ENCODE results near the gene DOCK9.

DNA sequence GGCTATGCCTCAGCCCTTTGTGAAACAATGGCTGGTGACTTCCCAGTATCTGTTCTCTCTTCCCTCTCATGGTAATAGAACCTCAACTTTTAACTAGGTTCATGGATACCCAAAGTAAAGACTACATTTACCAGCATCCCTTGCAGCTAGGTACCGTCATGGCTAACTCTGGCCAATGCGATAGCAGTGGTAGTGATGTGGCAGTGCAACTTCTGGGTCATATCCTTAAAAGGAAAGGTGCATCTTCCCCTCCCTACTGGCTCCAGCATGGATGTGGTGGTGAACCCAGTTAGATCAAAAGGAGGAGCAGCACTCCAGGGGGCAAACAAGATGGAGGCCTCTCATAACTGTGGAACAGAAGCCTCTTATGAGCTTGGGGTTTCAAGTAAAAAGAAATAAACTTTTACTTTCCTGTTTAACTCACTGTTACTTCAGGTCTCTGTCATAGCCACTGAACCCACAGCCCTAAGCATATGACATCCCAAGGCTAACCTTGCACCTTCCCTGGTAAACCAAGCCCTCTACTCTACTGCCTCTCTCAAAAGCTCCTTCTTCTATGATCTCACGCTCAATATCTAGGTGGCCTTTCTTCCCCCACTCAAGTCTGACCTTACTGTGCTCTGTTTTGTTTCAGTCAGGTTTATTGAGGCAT, 104.4 kb downstream of the DOCK9 start:
- TF ChIP-seq CTCF (IDR thresholded peaks at IDR 0.05), result no peak
- TF ChIP-seq EP300 (IDR thresholded peaks at IDR 0.05), result no peak
- TF ChIP-seq POLR2AphosphoS5 (IDR thresholded peaks at IDR 0.05), result no peak
- no peak for TF ChIP-seq POLR2A (IDR thresholded peaks at IDR 0.05)

Data from suprapubic skin (tissue), 4 donors.